Esophagus muscularis mucosa (tissue), 4 donors: Measurements from ENCODE around the gene SUMO3. TPM values are rescaled to one million over a fixed set of nuclear protein-coding genes. Genes with fewer than 3 reads are reported as not detected.

Source experiments
- DNase-seq: peaks from one replicate; pipeline ENCODE4 v3.0.0-alpha.2; 2017; ENCODE audit errors: extremely low spot score
- H3K27ac ChIP-seq, 4 donors: fragments of 200-600 bp; sonication (generic); replicated peaks in 1 of 4; 1 replicate in 3 of 4; 2 replicates in 1 of 4; pipeline ENCODE4 v1.5.1; 2016 to 2019; ENCODE audit warnings: mild to moderate bottlenecking in 1 of 4
- H3K27me3 ChIP-seq, 4 donors: fragments of 200-600 bp; sonication (generic); one replicate each; pipeline versions ENCODE4 v1.5.1 to v1.6.0; 2016 to 2019
- H3K36me3 ChIP-seq, 4 donors: fragments of 200-600 bp; sonication (generic); one replicate each; pipeline ENCODE4 v1.5.1; 2016 to 2019
- H3K4me1 ChIP-seq, 4 donors: fragments of 200-600 bp; sonication (generic); one replicate each; pipeline ENCODE4 v1.5.1; 2016 to 2019
- H3K4me3 ChIP-seq, 4 donors: fragments of 200-600 bp; sonication (generic); 1 replicate in 2 of 4; 2 replicates in 2 of 4; pipeline ENCODE4 v1.5.1; 2016 to 2019; ENCODE audit warnings: mild to moderate bottlenecking in 4 of 4, moderate library complexity in 1 of 4
- H3K9me3 ChIP-seq, 4 donors: fragments of 200-600 bp; sonication (generic); 1 replicate in 3 of 4; 2 replicates in 1 of 4; pipeline ENCODE4 v1.5.1; 2016 to 2019
- EP300 ChIP-seq: sonication (generic); formaldehyde crosslinking; IDR thresholded peaks from one replicate; pipeline ENCODE4 v1.6.1; 2017; ENCODE audit warnings: antibody characterized with exemption
- POLR2A ChIP-seq: fragments of 450-650 bp; IDR thresholded peaks from one replicate; pipeline ENCODE4 v1.6.1; 2017; ENCODE audit warnings: antibody characterized with exemption, moderate library complexity, mild to moderate bottlenecking, low read depth
- POLR2AphosphoS5 ChIP-seq, 2 donors: sonication (generic); formaldehyde crosslinking; IDR thresholded peaks; one replicate each; pipeline ENCODE4 v1.6.1; 2017; ENCODE audit warnings: antibody characterized with exemption in 2 of 2
- WGBS: methylation state at CpG from one replicate; pipeline ENCODE4 v1.1.5; 2018; 5-methylcytosine and 5-hydroxymethylcytosine counted together
- intact Hi-C: fragments of 100-400 bp; cut with DNase I; formaldehyde crosslinking; loops from one replicate; pipeline ENCODE4 v1.15.1; 2023
- total RNA-seq, 4 donors: library from RNA; depleted of rRNA; stranded (reverse); fragments of >200 nt; gene quantifications; one replicate each; pipeline versions ENCODE4 v1.1.0 to v1.2.1, GENCODE V29; 2016
- TF ChIP-seq, protein P1 (sequence below), 3 experiments: fragments of 200-600 bp in 2 of 3; fragments of 450-650 bp in 1 of 3; sonication (generic) in 2 of 3; IDR thresholded peaks; one replicate each; pipeline ENCODE4 v1.5.1; 2017 to 2019; ENCODE audit warnings: antibody characterized with exemption in 3 of 3, mild to moderate bottlenecking in 2 of 3, moderate library complexity in 1 of 3

The SUMO3 gene
- total RNA-seq, 4 donors from 2014 or later: 46.1 to 52.2 (median 48.6) TPM

DNA sequence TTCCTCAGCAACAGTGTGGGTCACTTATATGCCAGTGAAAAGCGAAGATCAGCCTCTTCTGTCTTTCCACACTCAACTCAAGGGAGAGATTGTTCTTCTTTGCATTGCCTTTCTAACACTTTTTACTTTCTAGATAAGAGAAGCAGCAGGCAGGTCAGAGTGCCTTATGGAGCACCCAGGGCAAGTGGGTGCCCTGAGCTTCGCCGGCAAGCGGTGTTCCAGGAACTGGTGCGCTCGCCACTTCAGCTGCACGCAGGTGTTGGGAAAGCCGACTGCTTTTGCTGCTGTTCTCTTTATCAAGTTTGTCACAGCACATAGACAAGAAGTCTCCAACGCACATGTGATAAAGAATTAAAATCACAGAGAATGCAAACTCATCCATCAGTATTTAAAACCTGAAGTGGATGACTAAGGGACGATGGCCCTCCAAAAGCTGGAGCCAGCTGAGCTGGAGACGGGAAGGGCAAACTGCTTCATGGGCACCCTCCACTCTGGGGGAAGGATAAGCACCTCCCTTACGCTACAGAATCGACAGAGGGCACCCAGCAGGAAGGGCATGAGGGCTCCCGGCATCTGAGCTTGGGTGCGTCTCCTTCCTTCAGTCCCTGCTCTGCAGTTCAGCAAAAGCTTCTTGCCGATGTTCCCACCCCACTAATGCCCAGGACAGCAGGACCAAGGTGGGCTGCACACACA, 36.9 kb downstream of the SUMO3 start:
- no peak for DNase-seq
- Histone ChIP-seq H3K27me3 (no peaks in the 10 kb centered on the region), H3K4me1 (peaks cover 0 to 19% (median 10%) of the 10 kb centered on the region in 4 donors), H3K27ac (no peak overlapping the region), H3K36me3 (peaks cover 10 to 37% (median 25%) of the 10 kb centered on the region in 4 donors), H3K9me3 (no peaks in the 10 kb centered on the region), H3K4me3 (no peak overlapping the region)
- intact Hi-C loops: no loop called here
- 94% methylated on average over 16 of the region's 16 CpGs for WGBS
- TF ChIP-seq, protein P1, sequence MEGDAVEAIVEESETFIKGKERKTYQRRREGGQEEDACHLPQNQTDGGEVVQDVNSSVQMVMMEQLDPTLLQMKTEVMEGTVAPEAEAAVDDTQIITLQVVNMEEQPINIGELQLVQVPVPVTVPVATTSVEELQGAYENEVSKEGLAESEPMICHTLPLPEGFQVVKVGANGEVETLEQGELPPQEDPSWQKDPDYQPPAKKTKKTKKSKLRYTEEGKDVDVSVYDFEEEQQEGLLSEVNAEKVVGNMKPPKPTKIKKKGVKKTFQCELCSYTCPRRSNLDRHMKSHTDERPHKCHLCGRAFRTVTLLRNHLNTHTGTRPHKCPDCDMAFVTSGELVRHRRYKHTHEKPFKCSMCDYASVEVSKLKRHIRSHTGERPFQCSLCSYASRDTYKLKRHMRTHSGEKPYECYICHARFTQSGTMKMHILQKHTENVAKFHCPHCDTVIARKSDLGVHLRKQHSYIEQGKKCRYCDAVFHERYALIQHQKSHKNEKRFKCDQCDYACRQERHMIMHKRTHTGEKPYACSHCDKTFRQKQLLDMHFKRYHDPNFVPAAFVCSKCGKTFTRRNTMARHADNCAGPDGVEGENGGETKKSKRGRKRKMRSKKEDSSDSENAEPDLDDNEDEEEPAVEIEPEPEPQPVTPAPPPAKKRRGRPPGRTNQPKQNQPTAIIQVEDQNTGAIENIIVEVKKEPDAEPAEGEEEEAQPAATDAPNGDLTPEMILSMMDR (IDR thresholded peaks at IDR 0.05): no peak
- no peak for TF ChIP-seq POLR2A
- no peak for TF ChIP-seq POLR2AphosphoS5 (IDR thresholded peaks at IDR 0.05)
- TF ChIP-seq EP300: no peak

DNA sequence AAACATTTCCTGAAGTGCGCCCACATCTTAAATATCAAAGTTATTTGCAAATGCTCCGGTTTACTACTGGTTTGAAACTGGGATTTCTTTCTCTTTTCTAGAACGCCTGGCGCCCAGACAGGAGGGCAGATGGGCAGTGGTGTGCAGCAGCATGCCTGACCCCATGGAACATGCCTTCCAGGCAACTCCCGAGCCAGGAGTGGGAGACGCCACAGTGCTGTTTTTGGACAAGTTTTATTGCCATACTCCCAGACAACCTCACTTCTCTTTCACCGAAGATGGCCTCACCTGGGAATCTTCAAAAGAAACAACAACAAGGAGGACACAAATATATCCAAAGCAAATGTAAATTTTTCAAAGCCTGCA, 37.7 kb downstream of the SUMO3 start:
- TF ChIP-seq POLR2AphosphoS5 (IDR thresholded peaks at IDR 0.05): no peak
- TF ChIP-seq POLR2A: no peak
- TF ChIP-seq, protein P1 (IDR thresholded peaks at IDR 0.05): no peak
- TF ChIP-seq EP300: no peak
- Histone ChIP-seq H3K4me3 (no peak overlapping the region), H3K4me1 (peaks cover 0 to 13% (median 3%) of the 10 kb centered on the region in 4 donors), H3K9me3 (no peaks in the 10 kb centered on the region), H3K27ac (no peak overlapping the region), H3K27me3 (no peaks in the 10 kb centered on the region), H3K36me3 (peaks cover 13 to 43% (median 29%) of the 10 kb centered on the region in 4 donors)
- intact Hi-C loops: no loop called here
- 82% methylated on average over 7 of the region's 7 CpGs for WGBS
- DNase-seq: no peak

DNA sequence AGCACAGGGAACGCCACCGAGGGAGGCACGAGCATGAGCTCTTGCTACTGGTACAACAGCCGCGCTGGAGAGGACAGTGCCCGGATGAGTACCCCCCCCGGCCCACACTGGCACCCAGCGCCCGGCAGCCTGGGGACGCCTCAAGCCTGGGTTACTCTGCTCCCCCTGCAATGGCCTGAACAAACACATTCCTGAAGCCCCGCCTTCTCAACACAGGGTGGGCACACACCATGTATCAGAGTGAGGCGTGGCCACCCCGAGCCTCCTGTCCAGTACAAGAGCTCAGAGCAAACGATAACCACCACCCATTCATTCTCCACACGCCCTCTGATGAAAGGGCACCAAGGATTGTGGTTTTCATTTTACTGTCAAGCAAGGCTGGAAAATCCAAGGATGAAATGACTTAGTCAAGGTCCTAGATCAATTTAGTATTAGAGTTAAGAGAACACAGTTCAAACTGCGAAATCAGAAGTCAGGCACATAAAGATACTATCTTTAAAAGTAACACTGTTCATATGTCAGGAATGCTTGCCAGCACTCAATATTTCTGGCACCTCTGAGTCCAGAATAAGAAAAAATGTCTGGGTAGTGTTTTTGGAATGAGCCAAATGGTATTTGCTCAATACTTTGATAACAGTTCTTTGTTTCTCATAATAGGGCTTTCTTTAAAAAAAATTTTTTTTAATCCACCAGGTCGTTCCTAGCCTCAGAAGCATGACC, 38.3 kb downstream of the SUMO3 start:
- WGBS: 80% methylated on average over 11 of the region's 17 CpGs
- no peak for TF ChIP-seq POLR2AphosphoS5 (IDR thresholded peaks at IDR 0.05)
- TF ChIP-seq, protein P1 (IDR thresholded peaks at IDR 0.05): no peak
- no peak for TF ChIP-seq POLR2A
- no peak for TF ChIP-seq EP300
- H3K9me3 ChIP-seq: no peaks in the 10 kb centered on the region
- DNase-seq: no peak
- peaks cover 19 to 44% (median 32%) of the 10 kb centered on the region in 4 donors for H3K36me3 ChIP-seq
- no peaks in the 10 kb centered on the region for H3K27me3 ChIP-seq
- H3K4me3 ChIP-seq: no peak overlapping the region
- intact Hi-C loops: no loop called here
- no peak overlapping the region for H3K27ac ChIP-seq
- peaks cover 0 to 13% (median 2%) of the 10 kb centered on the region in 4 donors for H3K4me1 ChIP-seq

DNA sequence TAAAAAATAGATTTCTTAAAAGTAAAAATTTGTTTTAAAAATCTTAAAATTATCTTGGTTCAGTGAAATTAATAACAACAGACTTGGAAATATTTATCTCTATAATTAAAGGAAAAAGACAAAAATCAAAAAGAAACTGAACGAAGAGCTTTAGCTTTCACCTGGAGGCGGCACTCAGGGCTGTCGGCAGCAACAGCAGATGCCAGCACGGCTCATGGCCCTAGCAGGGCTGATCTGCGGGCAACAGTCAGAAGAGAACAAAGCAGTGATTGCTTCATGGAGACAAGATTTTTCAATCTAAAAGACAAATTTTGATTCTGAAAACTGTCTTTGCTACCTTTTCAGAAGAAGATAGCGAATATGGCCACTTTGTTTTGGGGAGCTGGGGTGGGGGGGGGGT, 38.9 kb downstream of the SUMO3 start:
- TF ChIP-seq POLR2AphosphoS5 (IDR thresholded peaks at IDR 0.05) (no peak), POLR2A (no peak), EP300 (no peak)
- TF ChIP-seq, protein P1 (IDR thresholded peaks at IDR 0.05): no peak
- H3K27ac ChIP-seq: no peak overlapping the region
- H3K9me3 ChIP-seq: no peaks in the 10 kb centered on the region
- no peak for DNase-seq
- no peak overlapping the region for H3K4me3 ChIP-seq
- WGBS: 93% methylated on average over 6 of the region's 6 CpGs
- no peaks in the 10 kb centered on the region for H3K27me3 ChIP-seq
- peaks cover 0 to 13% (median 2%) of the 10 kb centered on the region in 4 donors for H3K4me1 ChIP-seq
- peaks cover 24 to 50% (median 35%) of the 10 kb centered on the region in 4 donors for H3K36me3 ChIP-seq
- intact Hi-C loops: no loop called here
